Stimulated activated CD8-positive, alpha-beta memory T cell treated with anti-CD3 and anti-CD28 coated beads, Interleukin-7, amount 100 ng/mL, for 48 hours (primary cell): ENCODE data around the gene MTARC1.

Experiments used
- DNase-seq, 2 donors: peaks; one replicate each; pipeline ENCODE4 v3.0.0-alpha.2; 2020; ENCODE audit warnings: low read depth in 1 of 2; ENCODE audit errors: extremely low read depth in 1 of 2

Gene MTARC1

DNA sequence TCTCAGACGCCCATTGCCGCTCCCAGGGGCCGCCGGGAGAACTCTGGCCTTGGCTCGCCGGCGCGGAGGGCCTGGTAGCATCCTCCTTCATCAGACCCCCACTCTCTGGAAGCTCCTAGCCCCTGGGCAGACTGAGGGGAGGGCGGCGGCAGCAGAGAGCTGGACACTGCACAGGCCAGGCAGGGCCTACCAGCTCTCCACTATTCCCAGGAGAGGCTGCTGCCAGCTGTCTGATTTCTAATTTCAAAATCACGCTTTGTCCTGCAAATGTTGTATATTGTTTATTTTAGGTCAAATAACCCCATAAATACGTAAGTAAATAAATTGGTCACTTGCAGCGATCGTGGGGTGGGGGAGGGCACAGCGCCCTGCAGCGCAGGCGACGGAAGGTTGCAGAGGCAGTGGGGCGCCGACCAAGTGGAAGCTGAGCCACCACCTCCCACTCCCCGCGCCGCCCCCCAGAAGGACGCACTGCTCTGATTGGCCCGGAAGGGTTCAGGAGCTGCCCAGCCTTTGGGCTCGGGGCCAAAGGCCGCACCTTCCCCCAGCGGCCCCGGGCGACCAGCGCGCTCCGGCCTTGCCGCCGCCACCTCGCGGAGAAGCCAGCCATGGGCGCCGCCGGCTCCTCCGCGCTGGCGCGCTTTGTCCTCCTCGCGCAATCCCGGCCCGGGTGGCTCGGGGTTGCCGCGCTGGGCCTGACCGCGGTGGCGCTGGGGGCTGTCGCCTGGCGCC, at the start of gene MTARC1:
Gene MTARC1, plus strand, starts transcription at position 577 of the 732 bp plus-strand sequence. Its CDS starts 32 bp downstream, at position 609.
- no peak for DNase-seq

DNA sequence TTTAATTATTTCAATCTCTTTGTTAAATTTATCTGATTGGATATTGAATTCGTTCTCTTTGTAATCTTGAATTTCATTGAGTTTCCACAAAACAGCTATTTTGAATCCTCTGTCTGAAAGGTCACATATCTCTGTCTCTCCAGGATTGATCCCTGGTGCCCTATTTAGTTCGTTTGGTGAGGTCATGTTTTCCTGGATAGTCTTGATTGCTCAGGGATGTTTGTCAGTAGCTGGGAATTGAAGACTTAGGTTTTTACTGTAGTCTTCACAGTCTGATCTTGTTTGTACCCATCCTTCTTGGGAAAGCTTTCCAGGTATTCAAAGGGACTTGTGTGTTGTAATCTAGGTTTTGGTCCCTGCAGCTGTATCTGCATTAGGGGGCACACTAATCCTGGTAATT, 45.4 kb upstream of the MTARC1 start:
- no peak for DNase-seq

DNA sequence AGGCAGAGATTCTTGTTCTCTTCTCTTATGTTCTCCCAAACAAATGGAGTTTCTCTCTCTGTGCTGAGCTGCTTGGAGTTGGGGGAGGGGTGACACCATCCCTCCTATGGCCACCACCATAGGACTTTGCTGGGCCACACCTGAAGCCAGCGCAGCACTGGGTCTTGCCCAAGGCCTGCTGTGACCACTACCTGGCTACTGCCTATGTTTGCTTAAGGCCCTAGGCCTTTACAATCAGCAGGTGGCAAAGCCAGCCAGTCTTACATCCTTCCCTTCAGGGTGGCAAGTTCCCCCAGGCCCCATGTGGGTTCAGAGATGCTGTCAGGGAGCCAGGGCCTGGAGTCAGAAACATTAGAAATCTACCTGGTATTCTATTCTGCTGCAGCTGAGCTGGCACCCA, 44.9 kb upstream of the MTARC1 start:
- DNase-seq = no peak

DNA sequence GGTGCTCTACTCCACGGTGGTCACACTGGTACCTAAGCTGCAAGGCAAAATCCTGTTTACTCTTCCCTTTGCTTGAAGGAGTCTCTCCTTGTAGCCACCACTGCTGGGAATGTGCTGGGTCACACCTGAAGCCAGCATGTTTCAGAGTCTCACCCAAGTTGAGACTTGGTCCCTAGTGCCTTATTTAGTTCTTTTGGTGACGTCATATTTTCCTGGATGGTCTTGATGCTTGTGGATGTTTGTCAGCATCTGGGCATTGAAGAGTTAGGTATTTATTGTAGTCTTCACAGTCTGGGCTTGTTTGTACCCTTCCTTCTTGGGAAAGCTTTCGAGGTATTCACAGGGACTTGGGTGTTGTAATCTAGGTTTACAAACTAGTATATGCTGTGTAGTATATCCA, 44.2 kb upstream of the MTARC1 start:
- no peak for DNase-seq

DNA sequence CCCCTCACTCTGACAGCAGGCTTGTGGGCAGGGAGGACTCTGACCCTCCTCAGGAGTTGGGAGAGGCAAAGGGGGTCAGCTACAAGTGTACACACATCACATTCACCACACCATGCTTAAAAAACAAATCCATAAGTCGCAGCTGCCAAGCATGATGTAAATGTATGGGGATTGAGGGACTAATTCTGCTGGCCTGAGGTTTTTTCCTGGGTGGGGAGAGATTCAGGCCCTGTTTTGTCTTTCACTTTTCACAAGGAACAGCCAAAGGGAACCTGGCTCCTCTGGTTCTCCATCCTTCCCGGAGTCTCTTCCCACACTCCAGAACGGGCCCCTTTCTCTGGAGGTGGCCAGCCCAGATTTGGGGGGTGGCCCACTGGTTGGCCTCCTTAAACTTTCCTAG, 39.9 kb upstream of the MTARC1 start:
- no peak for DNase-seq

DNA sequence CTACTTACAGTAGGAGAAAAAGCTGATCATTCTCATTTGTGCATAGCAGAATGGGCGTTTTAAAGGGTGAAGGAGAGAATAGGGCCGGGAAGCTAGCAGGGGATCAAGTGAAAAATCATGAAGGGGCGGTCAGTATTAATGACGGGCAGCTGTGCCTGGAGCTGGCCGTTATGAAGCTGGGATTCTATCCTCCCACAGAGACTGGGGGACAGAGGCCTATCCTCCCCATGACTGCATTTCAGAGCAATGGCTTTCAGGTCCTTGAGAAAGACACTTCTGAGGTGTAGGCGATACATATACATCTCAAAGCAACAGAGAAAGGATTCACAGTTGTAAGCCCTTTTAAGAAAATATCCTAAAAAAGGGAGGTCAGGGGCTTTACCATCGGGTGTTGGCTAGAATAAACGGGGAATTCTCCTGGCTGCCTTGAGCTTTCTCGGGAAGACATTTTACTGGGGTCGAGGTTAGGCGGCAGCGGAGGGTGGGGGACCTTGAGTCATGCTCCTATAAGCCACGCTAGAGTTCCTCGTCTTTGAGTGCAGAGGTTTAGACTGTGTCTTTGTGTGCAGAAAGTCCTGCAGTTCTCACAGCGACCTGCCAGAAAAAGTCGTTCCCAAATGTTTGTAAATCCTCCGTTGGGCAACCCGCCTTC, 39.1 kb upstream of the MTARC1 start:
- DNase-seq = no peak

DNA sequence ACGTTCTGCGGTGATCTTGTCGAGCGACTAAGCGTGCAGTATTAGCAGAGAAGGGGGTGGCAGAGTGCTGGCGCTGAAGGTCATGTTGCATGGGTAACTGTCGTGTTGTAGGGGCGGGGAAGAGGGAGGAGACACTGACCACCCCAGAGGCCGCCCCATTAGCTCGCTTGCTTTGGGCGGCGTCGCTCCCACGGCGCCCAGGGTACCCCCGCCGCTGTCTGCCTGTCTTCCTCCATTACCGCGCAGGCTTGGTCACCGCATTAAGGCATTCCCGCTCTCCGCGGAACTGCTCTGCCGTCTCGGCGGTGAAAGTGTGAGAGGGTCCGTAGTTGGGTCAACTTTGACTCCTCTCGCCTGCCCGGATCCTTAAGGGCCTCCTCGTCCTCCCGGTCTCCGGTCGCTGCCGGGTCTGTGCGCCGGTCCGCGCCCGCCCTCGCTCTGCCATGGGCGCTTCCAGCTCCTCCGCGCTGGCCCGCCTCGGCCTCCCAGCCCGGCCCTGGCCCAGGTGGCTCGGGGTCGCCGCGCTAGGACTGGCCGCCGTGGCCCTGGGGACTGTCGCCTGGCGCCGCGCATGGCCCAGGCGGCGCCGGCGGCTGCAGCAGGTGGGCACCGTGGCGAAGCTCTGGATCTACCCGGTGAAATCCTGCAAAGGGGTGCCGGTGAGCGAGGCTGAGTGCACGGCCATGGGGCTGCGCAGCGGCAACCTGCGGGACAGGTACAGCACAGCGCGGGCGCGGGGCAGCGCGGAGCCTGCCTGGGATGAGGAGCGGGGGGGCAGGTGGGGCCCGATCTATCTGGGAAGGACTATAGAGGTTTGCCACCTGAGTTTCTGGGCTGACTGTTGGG, 38.4 kb upstream of the MTARC1 start, which contains the start of gene MTARC2:
Gene MTARC2, plus strand, starts transcription at position 234 of the 846 bp plus-strand sequence. Its CDS starts 210 bp downstream, at position 444.
- peak in 1 of 2 donors; percentile 3 for DNase-seq

DNA sequence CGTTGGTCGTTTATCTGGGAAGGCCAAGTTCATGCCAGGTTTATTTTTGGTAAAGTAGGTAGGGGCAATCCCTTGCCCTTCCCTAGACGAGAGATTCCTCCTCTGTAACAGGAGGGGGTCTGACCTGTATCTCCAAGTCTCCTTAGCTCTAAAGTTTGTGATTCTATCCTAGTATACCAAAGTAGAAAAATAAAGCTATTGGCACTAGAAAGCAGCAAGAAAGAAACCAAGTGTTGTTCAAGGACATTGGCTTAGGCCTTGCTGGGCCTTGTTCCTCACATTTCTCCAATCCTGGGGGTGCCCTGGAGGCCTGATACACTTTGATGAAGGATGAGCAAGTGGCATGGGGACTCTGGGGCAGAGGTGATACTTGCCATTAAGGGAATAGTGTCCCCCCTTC, 37.8 kb upstream of the MTARC1 start:
- DNase-seq = no peak

DNA sequence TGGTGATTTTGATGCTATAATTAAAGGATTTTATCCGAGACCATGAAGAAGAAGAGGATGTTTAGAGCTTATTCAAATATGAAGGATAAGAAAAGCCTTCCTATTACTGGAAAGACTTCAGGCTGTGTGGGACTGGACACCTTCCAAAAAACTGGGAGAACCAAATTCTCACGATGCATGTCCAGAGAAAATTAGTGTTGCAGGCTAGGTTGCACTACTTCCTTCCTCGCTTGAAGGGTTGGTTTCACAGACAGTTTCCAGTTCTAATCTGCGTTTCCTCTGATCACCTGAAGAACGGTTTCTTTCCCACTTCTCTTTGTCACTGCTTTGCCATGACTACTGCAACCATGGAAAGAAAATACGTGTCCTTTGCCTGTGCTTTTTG, 36.6 kb upstream of the MTARC1 start:
- no peak for DNase-seq

DNA sequence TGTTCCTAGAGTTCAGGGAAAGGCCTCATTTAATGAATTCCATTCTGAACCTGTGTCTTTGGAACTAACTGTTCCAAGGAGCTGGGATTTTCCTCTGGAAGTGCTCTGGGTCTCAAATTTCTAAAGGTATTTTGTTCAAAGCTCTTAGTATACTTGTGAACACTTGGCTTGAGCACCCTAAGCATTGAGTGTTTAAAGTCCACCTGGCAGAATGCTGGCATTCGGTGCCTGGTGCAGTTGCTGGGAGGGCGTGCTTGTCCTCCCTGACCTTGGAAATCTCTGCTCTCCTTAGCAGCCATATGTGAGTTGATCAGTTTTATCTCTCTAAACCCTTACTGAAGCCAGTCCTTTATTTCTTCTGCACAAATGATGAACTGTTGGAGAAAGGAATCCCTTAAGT, 35.6 kb upstream of the MTARC1 start:
- no peak for DNase-seq

DNA sequence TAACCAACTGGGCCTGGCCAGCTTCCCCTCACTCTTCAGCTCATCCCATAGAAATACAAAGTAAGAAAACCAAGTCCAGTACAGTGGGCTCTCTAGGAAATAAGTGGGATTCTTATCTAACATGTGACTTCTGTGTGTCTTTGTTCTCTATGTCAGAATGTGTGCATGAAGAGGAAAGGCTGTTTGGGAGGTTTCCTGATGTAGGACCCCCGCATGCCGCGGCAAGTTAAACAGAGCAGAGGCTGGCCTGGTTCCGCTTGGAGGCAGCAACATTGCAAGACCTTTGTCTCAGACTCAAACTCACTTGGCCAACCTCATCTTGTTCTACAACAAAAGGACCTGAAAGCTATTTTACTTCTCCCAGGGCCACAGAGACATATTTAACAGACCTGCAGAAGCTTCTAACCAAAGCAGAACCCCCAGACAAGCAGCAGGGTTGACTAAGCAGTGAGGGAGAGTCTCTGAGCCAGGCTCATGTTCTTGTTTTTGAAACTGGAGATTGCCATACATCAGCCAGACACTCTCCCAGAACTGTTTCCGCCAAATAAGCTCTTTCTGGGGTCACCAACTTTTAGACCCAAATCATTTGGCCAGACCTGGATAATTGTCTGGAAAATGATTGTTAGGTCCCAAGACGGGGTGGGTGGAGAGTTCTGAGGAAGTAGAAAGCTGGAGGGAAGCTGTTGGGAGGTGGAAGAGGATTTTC, 32.3 kb upstream of the MTARC1 start:
- no peak for DNase-seq

DNA sequence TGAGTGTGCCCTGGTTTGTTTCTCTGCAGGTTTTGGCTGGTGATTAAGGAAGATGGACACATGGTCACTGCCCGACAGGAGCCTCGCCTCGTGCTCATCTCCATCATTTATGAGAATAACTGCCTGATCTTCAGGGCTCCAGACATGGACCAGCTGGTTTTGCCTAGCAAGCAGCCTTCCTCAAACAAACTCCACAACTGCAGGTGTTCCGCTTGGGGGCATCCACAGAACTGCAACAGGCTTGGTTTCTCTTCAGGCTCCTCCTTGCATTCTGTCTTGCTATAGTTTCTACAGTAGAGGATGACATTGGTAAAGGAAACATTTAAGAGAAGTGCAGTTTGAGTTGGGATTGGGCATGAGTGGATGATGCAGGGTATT, 31.8 kb upstream of the MTARC1 start:
- no peak for DNase-seq

DNA sequence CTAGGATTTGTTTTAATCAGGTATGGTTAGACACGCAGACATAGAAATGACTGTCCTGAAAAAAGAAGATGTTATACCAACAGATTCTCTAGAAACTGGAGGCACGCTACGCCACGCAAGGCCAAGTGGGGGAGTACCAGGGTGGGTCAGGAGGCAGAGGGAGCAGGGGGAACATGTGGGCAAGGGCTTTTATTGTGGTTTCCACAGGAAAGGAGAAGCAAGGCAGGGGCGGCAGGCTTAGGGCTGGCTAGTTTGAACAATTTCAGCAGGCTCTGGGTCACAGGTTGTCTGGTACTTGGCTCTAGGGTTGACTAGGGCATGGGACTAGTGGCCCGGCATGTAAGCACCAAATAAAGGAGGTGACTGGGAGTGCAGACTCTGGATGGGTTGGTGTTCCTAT, 31.4 kb upstream of the MTARC1 start:
- DNase-seq = no peak

DNA sequence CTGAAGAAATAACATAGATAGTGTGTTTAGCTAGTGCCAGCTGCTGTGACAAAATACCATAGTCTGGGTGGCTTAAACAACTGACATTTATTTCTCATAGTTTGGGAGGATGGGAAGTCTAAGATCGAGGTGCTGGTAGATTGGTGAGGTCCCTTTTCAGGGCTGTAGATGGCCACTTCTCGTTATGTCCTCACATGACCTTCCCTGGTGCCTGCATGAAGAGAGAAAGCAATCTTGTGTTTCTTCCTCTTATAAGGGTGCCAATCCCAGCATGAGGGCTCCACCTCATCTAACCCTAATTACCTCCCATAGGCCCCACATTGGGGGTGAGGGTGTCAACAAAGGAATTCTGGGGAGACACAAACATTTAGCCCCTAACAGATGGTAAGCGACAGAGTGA, 29.3 kb upstream of the MTARC1 start:
- DNase-seq = no peak

DNA sequence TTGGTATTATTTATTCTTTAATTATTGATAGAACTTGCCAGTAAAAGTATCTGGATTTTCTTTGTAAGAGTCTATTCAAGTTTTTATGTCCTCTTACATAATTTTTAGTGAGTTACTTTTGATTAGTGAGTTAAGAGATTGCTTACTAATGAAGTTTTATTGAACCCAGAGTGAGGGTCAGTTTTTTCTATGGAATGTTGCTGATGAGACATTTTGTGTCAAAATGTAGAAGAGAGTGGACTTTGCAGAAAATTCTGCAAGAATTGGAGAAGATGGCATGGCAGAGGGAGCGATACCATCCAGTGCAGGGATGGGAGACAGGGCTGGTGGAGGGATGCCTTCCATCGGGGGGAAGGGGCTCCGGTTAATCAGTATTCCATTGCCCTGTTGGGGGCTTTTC, 27.6 kb upstream of the MTARC1 start:
- DNase-seq = no peak

DNA sequence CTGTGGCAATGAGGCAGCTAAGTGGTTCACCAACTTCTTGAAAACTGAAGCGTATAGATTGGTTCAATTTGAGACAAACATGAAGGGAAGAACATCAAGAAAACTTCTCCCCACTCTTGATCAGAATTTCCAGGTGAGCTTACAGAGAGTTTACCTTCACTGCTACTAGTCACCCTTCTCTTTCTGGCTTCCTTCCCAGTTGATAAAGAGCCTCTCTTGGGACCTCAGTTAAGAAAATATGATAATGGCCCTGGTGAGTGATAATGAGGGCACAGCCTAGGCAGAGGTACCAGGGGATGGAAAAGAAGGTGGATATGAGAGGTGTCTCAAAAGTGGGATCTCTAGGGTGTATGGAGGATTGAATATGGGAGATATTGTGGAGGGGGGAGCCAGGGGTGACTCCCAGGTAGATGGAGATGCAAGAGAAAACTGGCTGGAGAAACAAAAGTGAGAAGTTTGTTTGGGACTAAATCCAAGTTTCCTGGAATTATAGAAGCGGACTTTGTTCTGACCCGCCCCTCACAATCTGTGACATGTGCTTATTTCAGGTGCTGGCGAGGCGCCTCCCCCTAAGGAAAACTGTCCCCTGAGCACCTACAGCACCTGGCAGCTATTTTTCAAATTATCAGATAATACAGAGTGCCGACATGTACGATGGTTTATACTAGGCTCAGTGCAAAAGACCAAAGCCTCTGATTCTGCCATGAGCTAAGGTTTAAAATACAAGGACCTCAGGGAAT, 24.9 kb upstream of the MTARC1 start:
- DNase-seq = no peak

DNA sequence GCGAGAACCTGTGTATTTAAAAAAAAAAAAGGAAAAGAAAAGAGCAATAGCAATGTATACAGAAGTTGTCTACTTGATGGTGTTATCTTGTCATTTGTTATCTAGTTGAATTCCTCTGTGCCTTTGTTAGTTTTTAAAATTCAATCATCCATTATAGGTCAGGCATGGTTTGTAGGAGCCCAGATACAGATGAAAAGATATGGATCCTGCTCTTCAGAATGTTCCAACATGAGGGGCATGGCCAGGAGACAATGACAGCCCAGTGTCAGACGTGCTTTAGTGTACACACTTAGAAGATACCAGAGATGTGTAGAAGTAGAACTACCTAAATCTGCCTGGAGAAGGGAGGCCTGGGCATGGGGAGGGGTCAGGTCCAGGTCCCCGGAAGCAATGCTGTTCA, 22.0 kb upstream of the MTARC1 start:
- DNase-seq = no peak

DNA sequence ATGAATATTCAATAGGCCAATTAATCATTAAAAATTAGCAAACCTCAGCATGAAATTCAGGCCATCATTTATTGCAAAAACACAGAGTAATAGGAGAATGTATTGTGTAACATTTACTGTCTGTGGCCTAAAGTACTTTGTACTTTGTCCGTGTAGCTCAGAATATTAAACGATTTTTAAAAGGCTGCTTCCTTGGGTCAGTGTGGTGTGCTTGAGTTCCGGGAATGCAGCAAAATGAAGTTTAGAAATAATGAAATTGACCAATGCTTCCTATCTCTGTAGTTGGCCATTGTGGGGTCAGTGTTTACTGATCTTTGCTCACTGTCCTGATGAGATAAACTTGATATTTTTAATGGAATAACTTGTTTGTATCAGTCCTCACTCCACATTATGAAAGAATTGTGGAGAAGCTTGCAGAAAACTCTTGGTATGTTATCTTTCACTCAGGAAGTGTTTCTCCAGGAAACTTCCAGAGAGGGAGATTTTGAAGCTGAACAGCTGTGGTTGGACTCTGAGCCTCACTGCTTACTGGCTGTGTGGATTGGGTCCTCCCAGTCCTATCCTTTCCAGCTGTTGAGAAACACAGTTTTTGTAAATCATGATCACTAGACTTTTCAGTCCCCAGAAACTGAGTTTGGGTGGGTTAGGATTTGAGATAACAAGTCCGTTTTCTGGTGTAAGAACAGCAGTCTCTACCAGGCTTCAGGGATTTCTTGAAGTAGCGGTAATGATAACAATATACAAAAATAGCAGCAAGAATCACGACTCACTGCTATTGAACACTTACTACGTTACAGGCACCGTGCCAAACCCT, 19.2 kb upstream of the MTARC1 start:
- DNase-seq = no peak

DNA sequence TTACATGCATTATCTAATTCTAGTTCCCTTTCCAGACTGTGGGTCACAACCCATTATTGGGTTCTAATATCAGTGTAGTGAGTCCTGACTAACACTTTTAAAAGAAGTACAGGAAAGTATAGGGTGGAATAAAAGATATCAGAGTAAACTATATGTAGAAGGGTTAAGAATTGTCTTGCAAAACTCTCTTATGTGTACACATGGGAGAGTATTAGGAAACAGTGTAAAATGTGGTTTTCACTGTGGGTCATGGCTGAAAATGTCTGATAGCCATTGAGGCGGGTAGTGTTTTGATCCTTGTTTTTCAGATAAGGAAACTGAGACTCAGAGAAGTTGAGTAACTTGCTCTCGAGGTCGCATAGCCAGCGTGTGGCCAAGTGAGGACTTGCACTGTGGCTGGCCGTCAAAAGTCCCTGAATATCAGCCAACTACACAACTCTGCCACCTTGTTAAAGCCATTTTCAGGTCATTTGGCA, 18.5 kb upstream of the MTARC1 start:
- DNase-seq = no peak
